Measurements from ENCODE around the gene C1orf232. TPM values are rescaled to one million over a fixed set of nuclear protein-coding genes. Genes with fewer than 3 reads are reported as not detected.

The C1orf232 gene
- total RNA-seq, 1 donor from 2014 or later = not detected

- no peak for DNase-seq
- TF ChIP-seq CTCF (IDR thresholded peaks at IDR 0.05) = no peak
- intact Hi-C loops (cut with DNase I) = no loop called here
- Histone ChIP-seq H3K4me3 (peak overlapping the region; percentile 12), H3K4me1 (peaks cover 67% of the 10 kb centered on the region), H3K9me3 (no peaks in the 10 kb centered on the region), H3K27ac (peak overlapping the region; percentile 82), H3K27me3 (ENCODE audit: low read depth) (no peaks in the 10 kb centered on the region), H3K36me3 (peaks cover 3% of the 10 kb centered on the region)
- peak; percentile 89 to 93 for ATAC-seq
These were observed 42.3 kb downstream of the C1orf232 start for GRCh38 chr1:26126321-26127084.

GRCh38 chr1:26125946-26126320 lies 42.8 kb downstream of the C1orf232 start:
- peaks cover 71% of the 10 kb centered on the region for H3K4me1 ChIP-seq
- H3K36me3 ChIP-seq = peaks cover 3% of the 10 kb centered on the region
- no peak for ATAC-seq
- no peak overlapping the region for H3K4me3 ChIP-seq
- intact Hi-C loops (cut with DNase I) = no loop called here
- H3K27me3 ChIP-seq (ENCODE audit: low read depth) = no peaks in the 10 kb centered on the region
- TF ChIP-seq CTCF (IDR thresholded peaks at IDR 0.05) = no peak
- H3K9me3 ChIP-seq = no peaks in the 10 kb centered on the region
- no peak for DNase-seq
- H3K27ac ChIP-seq = peak overlapping the region; percentile 82

GRCh38 chr1:26125382-26125781 lies 43.4 kb downstream of the C1orf232 start:
- DNase-seq (no peak), ATAC-seq (no peak)
- intact Hi-C loops (cut with DNase I) = no loop called here
- peak overlapping the region; percentile 82 for H3K27ac ChIP-seq
- H3K27me3 ChIP-seq (ENCODE audit: low read depth) = no peaks in the 10 kb centered on the region
- H3K4me3 ChIP-seq = no peak overlapping the region
- peaks cover 4% of the 10 kb centered on the region for H3K36me3 ChIP-seq
- no peaks in the 10 kb centered on the region for H3K9me3 ChIP-seq
- no peak for TF ChIP-seq CTCF (IDR thresholded peaks at IDR 0.05)
- H3K4me1 ChIP-seq = peaks cover 71% of the 10 kb centered on the region

- ATAC-seq = no peak
- intact Hi-C loops (cut with DNase I) = no loop called here
- no peaks in the 10 kb centered on the region for H3K27me3 ChIP-seq (ENCODE audit: low read depth)
- H3K9me3 ChIP-seq = no peaks in the 10 kb centered on the region
- peaks cover 7% of the 10 kb centered on the region for H3K36me3 ChIP-seq
- peaks cover 71% of the 10 kb centered on the region for H3K4me1 ChIP-seq
- no peak overlapping the region for H3K27ac ChIP-seq
- no peak for DNase-seq
- no peak overlapping the region for H3K4me3 ChIP-seq
- no peak for TF ChIP-seq CTCF (IDR thresholded peaks at IDR 0.05)
These were observed 44.1 kb downstream of the C1orf232 start for GRCh38 chr1:26124418-26125331.

GRCh38 chr1:26122988-26123973 lies 45.5 kb downstream of the C1orf232 start:
- H3K4me3 ChIP-seq = no peak overlapping the region
- peaks cover 69% of the 10 kb centered on the region for H3K4me1 ChIP-seq

More at GRCh38 chr1:26122988-26123973, 45.5 kb downstream of the C1orf232 start:
- Histone ChIP-seq H3K27ac (no peak overlapping the region), H3K9me3 (no peaks in the 10 kb centered on the region), H3K27me3 (ENCODE audit: low read depth) (no peaks in the 10 kb centered on the region), H3K36me3 (peaks cover 18% of the 10 kb centered on the region)
- DNase-seq (no peak), ATAC-seq (no peak)
- intact Hi-C loops (cut with DNase I) = no loop called here
- TF ChIP-seq CTCF (IDR thresholded peaks at IDR 0.05) = no peak

Measured in lower lobe of right lung (tissue), 2 donors.